Measurements from ENCODE around the gene POFUT1.

GRCh38 chr20:32158351-32158750, 49.3 kb upstream of the POFUT1 start:
- no peak for TF ChIP-seq CTCF (IDR thresholded peaks at IDR 0.05)
- TF ChIP-seq POLR2A (IDR thresholded peaks at IDR 0.05), result no peak

Measured in heart left ventricle (tissue), 13 donors.